K562 (cell line): ENCODE results near the gene TXK. TPM values are rescaled to one million over a fixed set of nuclear protein-coding genes. Genes with fewer than 3 reads are reported as not detected.

Source experiments
- ATAC-seq: fragments of 200-7000 bp; cut with Tn5 transposase; 3 replicates; pipeline ENCODE4 v1.9.1; 2020; ENCODE audit warnings: moderate library complexity
- BruUV-seq: library from RNA; stranded (reverse); fragments of 400-500 nt; replicated peaks from 2 replicates; lab custom pipeline; 2021; lab: Mats Ljungman, UMichigan
- CTCF ChIA-PET: fragments of 300-600 bp; formaldehyde crosslinking; extraction: SDS; loops from one replicate; lab custom pipeline; 2021; ENCODE audit warnings: low intra/inter-chr PET ratio; lab: Yijun Ruan, JAX
- POLR2A ChIA-PET: fragments of 300-600, 350-650 bp; sonication (Branson Sonifier 250); formaldehyde crosslinking; extraction: SDS; loops from one replicate; lab custom pipeline; 2021; ENCODE audit warnings: antibody characterized with exemption, inconsistent platforms; lab: Yijun Ruan, JAX
- DNase-seq, 4 experiments: peaks; one replicate each; pipeline versions ENCODE4 v3.0.0 to v3.0.0-alpha.2; 2011 to 2018; ENCODE audit warnings: low spot score in 3 of 4, mixed read lengths in 3 of 4; ENCODE audit errors: extremely low read depth in 1 of 4
- FAIRE-seq: peaks from 2 replicates; lab custom pipeline; 2011; peaks lifted over from hg19 to GRCh38; lab: Jason Lieb, UNC
- H2AFZ ChIP-seq: 2 replicates; pipeline ENCODE4 v1.6.0; 2011; ENCODE audit warnings: low read depth, low read length, control low read depth, inconsistent platforms
- H3K27ac ChIP-seq: fragments of 200-600 bp; 3 replicates; pipeline ENCODE4 v1.8.0; 2011; ENCODE audit warnings: low read depth, mild to moderate bottlenecking, control low read depth, inconsistent platforms, low read length, moderate library complexity, mixed read lengths; ENCODE audit errors: extremely low read depth
- H3K27me3 ChIP-seq, 2 experiments: fragments of 300-600 bp in 1 of 2; 2 replicates in 1 of 2; 3 replicates in 1 of 2; pipeline versions ENCODE4 v1.6.0 to v1.8.0; 2011; ENCODE audit warnings: inconsistent platforms in 2 of 2, low read length in 2 of 2, mild to moderate bottlenecking in 1 of 2, mixed read lengths in 1 of 2, moderate library complexity in 1 of 2; ENCODE audit not compliant: control insufficient read depth in 2 of 2, insufficient read depth in 2 of 2
- H3K36me3 ChIP-seq: fragments of 300-600 bp; 3 replicates; pipeline ENCODE4 v1.8.0; 2011; ENCODE audit warnings: mild to moderate bottlenecking, low read length, inconsistent platforms; ENCODE audit not compliant: control insufficient read depth, insufficient read depth
- H3K4me1 ChIP-seq, 2 experiments: fragments of 200-600 bp in 1 of 2; replicated peaks in 1 of 2; 2 replicates in 1 of 2; 3 replicates in 1 of 2; pipeline versions ENCODE4 v1.5.1 to v1.8.0; 2011; ENCODE audit warnings: inconsistent platforms in 2 of 2, low read length in 2 of 2, mild to moderate bottlenecking in 1 of 2, mixed read lengths in 1 of 2, moderate library complexity in 1 of 2; ENCODE audit not compliant: control insufficient read depth in 2 of 2, insufficient read depth in 2 of 2
- H3K4me2 ChIP-seq: 2 replicates; pipeline ENCODE4 v1.6.1; 2011; ENCODE audit warnings: low read length, control low read depth, inconsistent platforms, mixed read lengths; ENCODE audit not compliant: insufficient read depth
- H3K4me3 ChIP-seq: fragments of 200-600 bp; sonication (generic), shearing (Covaris generic); 2 replicates; pipeline ENCODE4 v1.5.1; 2016; ENCODE audit warnings: control low read depth, inconsistent platforms
- H3K79me2 ChIP-seq: fragments of 200-600 bp; 3 replicates; pipeline ENCODE4 v1.8.0; 2011; ENCODE audit warnings: low read length, inconsistent platforms; ENCODE audit not compliant: control insufficient read depth, insufficient read depth
- H3K9ac ChIP-seq, 2 experiments: 2 replicates each; pipeline versions ENCODE4 v1.6.0 to v1.6.1; 2011; ENCODE audit warnings: low read depth in 2 of 2, low read length in 2 of 2, control low read depth in 1 of 2, inconsistent platforms in 1 of 2, mild to moderate bottlenecking in 1 of 2, mixed read lengths in 1 of 2; ENCODE audit not compliant: insufficient read depth in 1 of 2
- H3K9me1 ChIP-seq: one replicate; pipeline ENCODE4 v1.6.0; 2011; ENCODE audit warnings: inconsistent platforms, mild to moderate bottlenecking, low read length, moderate library complexity; ENCODE audit not compliant: control insufficient read depth, insufficient read depth
- H3K9me3 ChIP-seq: replicated peaks from 2 replicates; pipeline ENCODE4 v1.5.1; 2011; ENCODE audit warnings: low read depth, low read length, inconsistent platforms; ENCODE audit not compliant: control insufficient read depth, insufficient read depth
- H4K20me1 ChIP-seq: replicated peaks from 2 replicates; pipeline ENCODE4 v1.6.1; 2011; ENCODE audit warnings: low read length, inconsistent platforms, mixed read lengths; ENCODE audit not compliant: control insufficient read depth, insufficient read depth
- PRMT5 ChIP-seq: sonication (generic); formaldehyde crosslinking; IDR thresholded peaks from 2 replicates; pipeline ENCODE4 v1.5.0; 2020; ENCODE audit warnings: missing genetic modification reagents
- PTRF ChIP-seq: fragments of 450-650 bp; IDR thresholded peaks from 2 replicates; pipeline ENCODE4 v1.6.1; 2016; ENCODE audit warnings: mild to moderate bottlenecking, missing genetic modification characterization, missing compliant biosample characterization
- WGBS: fragments of 100-300 bp; shearing (Covaris generic); methylation state at CpG from one replicate; pipeline ENCODE4 v1.1.6; 2016; ENCODE audit warnings: low coverage, mixed read lengths; ENCODE audit not compliant: insufficient coverage; ENCODE audit errors: missing lambda C conversion rate; 5-methylcytosine and 5-hydroxymethylcytosine counted together
- in situ Hi-C: fragments of 300-500 bp; cut with MboI; formaldehyde crosslinking; loops from 4 replicates; pipeline ENCODE4 v1.15.0; 2018; ENCODE audit warnings: inconsistent platforms, mixed read lengths
- intact Hi-C: fragments of 100-400 bp; cut with micrococcal nuclease; formaldehyde crosslinking; loops from 2 replicates; pipeline ENCODE4 v1.14.2; 2022
- polyA plus RNA-seq, 8 experiments: library from polyadenylated mRNA; depleted of rRNA in 4 of 8; stranded (reverse) in 5 of 8; unstranded in 3 of 8; fragments of >200 nt; fragmentation: Nextera tagmentation in 2 of 8; fragmentation: Illumina TruSeq in 1 of 8; extraction: Ambion mirVana in 2 of 8; extraction: Trizol in 1 of 8; gene quantifications; 2 replicates each; pipeline versions ENCODE4 v1.2.1 to v1.2.3, GENCODE V29; 2011 to 2014; ENCODE audit warnings: inconsistent platforms in 1 of 8, missing spikeins in 1 of 8
- total RNA-seq, 7 experiments: library from RNA; depleted of rRNA in 6 of 7; stranded (reverse); fragments of >200 nt in 6 of 7; fragmentation: Illumina TruSeq in 2 of 7; extraction: Trizol in 2 of 7; gene quantifications; 2 replicates each; pipeline versions ENCODE4 v1.2.1 to v1.2.3, GENCODE V29; 2011 to 2021; ENCODE audit warnings: low replicate concordance in 1 of 7
- TF ChIP-seq, protein P1 (sequence below): fragments of 250-450 bp; sonication (Bioruptor Pico); IDR thresholded peaks from 2 replicates; pipeline ENCODE4 v1.8.0; 2021; ENCODE audit warnings: moderate library complexity, mild to moderate bottlenecking, inconsistent platforms
- TF ChIP-seq, protein P2 (sequence below): fragments of 450-650 bp; IDR thresholded peaks from 2 replicates; pipeline ENCODE4 v1.6.1; 2017; ENCODE audit warnings: antibody characterized with exemption
- TF ChIP-seq, protein P3 (sequence below): fragments of 450-650 bp; IDR thresholded peaks from one replicate; pipeline ENCODE4 v1.6.1; 2018; ENCODE audit warnings: mild to moderate bottlenecking, moderate library complexity; ENCODE audit not compliant: partially characterized antibody

TXK gene
- total and polyA plus RNA-seq, 9 of the 15 experiments (the other 6 are each of a cell fraction or from before 2014, with no cell fraction given): 0.24 to 1.1 (median 0.45) TPM; not detected in 1

DNA sequence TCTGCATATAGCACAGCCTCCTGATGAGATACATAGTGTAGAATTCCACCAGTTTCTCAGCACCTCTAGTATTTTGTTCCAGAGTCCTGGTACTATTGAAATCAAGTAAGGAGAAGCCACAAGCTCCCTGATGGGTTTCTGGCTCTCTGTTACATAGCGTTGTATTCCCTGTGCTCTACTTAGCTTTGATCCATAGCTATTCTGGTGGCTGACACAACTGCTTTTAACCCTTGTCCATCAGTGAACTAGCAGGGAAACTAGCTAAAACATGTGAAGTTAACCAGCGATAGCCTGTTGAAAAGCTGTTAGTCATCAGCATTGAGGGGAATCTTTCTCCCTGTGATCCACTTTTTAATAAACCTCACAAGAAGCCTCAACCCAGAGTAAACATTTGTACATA is 90.5 kb downstream of the TXK start:
- TF ChIP-seq, protein P1, sequence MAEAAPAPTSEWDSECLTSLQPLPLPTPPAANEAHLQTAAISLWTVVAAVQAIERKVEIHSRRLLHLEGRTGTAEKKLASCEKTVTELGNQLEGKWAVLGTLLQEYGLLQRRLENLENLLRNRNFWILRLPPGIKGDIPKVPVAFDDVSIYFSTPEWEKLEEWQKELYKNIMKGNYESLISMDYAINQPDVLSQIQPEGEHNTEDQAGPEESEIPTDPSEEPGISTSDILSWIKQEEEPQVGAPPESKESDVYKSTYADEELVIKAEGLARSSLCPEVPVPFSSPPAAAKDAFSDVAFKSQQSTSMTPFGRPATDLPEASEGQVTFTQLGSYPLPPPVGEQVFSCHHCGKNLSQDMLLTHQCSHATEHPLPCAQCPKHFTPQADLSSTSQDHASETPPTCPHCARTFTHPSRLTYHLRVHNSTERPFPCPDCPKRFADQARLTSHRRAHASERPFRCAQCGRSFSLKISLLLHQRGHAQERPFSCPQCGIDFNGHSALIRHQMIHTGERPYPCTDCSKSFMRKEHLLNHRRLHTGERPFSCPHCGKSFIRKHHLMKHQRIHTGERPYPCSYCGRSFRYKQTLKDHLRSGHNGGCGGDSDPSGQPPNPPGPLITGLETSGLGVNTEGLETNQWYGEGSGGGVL (CRISPR knock-in tag): no peak
- TF ChIP-seq, protein P2, sequence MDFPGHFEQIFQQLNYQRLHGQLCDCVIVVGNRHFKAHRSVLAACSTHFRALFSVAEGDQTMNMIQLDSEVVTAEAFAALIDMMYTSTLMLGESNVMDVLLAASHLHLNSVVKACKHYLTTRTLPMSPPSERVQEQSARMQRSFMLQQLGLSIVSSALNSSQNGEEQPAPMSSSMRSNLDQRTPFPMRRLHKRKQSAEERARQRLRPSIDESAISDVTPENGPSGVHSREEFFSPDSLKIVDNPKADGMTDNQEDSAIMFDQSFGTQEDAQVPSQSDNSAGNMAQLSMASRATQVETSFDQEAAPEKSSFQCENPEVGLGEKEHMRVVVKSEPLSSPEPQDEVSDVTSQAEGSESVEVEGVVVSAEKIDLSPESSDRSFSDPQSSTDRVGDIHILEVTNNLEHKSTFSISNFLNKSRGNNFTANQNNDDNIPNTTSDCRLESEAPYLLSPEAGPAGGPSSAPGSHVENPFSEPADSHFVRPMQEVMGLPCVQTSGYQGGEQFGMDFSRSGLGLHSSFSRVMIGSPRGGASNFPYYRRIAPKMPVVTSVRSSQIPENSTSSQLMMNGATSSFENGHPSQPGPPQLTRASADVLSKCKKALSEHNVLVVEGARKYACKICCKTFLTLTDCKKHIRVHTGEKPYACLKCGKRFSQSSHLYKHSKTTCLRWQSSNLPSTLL: no peak
- TF ChIP-seq, protein P3, sequence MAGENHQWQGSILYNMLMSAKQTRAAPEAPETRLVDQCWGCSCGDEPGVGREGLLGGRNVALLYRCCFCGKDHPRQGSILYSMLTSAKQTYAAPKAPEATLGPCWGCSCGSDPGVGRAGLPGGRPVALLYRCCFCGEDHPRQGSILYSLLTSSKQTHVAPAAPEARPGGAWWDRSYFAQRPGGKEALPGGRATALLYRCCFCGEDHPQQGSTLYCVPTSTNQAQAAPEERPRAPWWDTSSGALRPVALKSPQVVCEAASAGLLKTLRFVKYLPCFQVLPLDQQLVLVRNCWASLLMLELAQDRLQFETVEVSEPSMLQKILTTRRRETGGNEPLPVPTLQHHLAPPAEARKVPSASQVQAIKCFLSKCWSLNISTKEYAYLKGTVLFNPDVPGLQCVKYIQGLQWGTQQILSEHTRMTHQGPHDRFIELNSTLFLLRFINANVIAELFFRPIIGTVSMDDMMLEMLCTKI: no peak
- no peak for TF ChIP-seq PRMT5
- no peak for TF ChIP-seq PTRF
- H3K9me1 ChIP-seq: no peaks in the 10 kb centered on the region
- no peak for FAIRE-seq
- no peak overlapping the region for H3K9ac ChIP-seq
- H4K20me1 ChIP-seq: no peaks in the 10 kb centered on the region
- no peak overlapping the region for H3K4me3 ChIP-seq
- no peak for DNase-seq
- intact Hi-C loops (loop anchor here (5.0 kb wide), 1 partner anchor 44 kb away; no protein-coding TSS in a partner anchor), in situ Hi-C loops (no loop called here)
- H3K79me2 ChIP-seq: no peaks in the 10 kb centered on the region
- H3K36me3 ChIP-seq: no peaks in the 10 kb centered on the region
- ATAC-seq: no peak
- no peak overlapping the region for H3K4me2 ChIP-seq
- no TSS peak for BruUV-seq
- peaks cover 12 to 22% of the 10 kb centered on the region in 2 experiments; a peak in 4 of 5 replicates for H3K27me3 ChIP-seq
- POLR2A ChIA-PET: interaction anchor here (0.8 kb wide), 1 partner anchor 45 kb away, joined by 3 read pairs; no protein-coding TSS in a partner anchor
- H3K9me3 ChIP-seq: no peaks in the 10 kb centered on the region
- no peak overlapping the region for H3K27ac ChIP-seq
- no peaks in the 10 kb centered on the region for H3K4me1 ChIP-seq
- 3% methylated on average over 2 of the region's 2 CpGs for WGBS
- H2AFZ ChIP-seq: no peak overlapping the region
- CTCF ChIA-PET: no interaction called here
